ENCODE results near the gene TRERF1.
"Not testable (repeated sequence)": the region's sequence is repeated elsewhere in the genome, so short reads cannot be mapped to it uniquely, and the experiment has no call there.

TRERF1 gene

DNA sequence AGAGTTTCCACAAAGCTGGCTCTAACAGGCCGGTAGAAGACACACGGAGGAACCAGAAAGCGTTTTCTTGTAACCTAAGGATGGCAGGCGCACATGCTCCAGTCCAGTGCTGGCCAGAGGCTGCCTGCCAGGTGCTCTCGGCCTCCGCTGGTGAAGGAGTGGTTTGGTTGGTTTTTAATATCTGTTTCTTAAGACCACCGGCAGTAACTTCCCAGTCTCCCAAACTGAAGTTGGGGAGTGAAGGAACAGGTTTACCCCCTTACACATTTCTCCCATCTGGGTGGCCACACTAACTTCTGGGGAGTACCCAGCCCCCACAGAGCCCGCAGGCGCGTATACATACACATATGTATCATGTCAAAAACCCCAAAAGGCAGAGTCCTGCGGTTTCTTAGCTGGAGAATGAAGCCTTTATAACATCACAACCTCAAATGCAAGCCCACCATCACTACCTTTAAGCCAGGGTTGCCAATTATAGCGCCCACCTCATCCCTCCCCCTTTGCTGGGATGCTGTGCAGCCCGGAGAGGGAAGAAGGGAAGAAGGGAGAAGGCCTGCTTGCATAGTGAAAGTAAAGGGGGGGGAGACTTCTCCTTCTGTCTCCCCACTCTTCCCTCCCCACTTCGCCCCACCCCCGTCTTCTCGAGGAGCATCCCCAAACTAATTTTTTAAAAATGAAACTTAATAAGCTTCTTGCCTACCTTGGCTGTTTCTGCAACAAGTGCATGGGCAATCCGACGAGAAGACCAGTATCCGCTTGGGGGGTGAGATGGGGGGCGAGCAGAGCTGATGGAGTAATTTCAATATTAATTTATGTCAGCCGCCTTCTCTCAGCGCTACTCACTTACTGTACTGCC lies 1.0 kb downstream of the TRERF1 start:
- DNase-seq (ENCODE audit: low spot score): peak; percentile 62

DNA sequence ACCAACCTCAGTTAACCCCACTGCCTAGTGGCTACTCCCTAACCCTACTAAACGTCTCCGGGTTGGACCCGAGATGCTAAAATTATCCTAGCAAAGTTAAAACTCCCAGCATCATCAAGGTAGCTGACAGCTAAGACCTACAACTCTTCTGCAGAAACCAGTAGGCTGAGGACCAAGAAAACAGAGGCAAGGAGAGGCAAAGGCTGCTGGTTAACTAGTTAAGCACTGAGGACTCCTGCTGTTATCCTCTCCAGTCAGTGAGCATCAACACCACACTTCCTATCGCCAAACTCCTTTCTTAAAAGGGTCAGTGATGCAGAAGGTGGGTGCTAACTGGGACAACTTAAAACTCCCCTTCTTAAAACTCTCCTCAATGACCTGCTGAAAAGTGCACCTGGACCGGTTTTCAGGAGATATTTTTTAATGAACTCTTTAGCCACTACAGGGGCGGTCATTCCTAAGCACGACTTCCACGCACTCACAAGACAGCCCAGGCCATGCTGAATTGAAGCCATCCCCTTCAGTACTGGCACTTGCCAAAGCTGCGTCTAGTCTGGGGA lies 1.7 kb downstream of the TRERF1 start:
- DNase-seq (ENCODE audit: low spot score): no peak

DNA sequence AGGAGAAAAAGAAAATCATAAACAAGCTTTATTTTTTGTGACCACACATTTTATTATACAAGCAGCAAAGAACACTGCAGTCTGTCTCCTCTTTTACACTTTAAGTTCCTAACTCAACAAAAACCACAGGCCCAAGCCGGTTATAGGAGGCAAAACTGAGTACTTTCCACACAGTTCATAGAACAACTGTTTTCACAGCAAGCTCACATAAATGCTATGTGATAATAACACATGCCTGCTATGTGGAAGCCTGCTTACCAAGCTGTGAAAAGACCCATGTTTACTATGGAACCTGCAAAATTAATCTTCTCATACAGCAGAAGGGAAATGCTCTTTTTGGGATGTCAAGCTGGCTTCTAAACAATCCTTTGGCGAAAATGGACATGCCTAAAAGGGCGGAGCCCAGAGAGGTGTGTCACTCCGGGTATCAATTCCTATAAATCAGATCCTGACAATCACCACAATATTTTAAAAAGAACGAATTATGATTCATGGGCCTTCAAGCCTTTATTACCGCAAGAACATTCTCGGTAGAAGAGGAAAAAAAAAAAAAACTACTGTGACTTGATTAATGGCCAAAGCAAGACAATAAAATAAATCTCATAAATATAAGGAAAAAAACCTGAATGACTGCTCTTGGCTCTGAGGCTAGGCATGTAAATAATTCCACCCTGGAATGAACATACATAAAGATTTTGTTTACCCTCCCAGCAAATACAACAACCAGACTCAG lies 2.6 kb downstream of the TRERF1 start:
- DNase-seq (ENCODE audit: low spot score): no peak

DNA sequence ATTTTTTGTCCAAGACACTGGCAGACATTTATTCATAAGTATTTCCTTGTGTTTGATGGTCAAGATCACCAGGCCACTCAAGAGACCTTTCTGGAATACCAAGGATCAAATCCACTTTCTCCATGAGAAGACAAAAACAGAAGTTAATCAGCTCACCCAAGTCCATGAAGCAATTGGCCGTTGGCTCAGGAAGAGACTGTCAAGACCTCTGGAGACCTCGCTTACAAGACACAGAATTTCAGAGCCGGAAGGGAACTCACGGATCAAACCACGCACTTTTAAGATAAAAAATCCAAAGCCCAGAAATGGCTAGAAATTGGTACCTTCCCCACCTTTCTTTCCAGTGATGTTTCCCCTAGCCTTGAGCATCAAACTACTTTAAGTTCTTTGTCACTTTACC lies 3.3 kb downstream of the TRERF1 start:
- no peak for DNase-seq (ENCODE audit: low spot score)

DNA sequence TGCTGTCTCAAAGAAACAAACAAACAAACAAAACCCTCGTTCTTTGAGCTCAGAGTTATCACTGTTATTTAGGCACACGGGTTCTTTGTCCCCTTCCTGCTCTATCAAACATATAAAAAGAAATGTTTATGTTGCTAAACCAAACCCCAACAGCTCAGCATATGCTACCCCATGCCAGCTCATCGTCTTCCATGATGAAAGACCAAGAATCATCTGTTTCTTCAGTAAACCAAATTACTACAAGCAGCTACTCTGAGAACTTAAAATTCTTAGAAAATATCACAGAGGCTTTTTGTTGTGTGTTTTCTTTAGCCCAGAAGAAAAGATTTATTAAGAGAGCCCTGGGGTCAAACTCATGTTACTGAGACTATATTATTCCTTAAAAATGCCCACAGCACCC lies 4.7 kb downstream of the TRERF1 start:
- DNase-seq (ENCODE audit: low spot score): no peak

DNA sequence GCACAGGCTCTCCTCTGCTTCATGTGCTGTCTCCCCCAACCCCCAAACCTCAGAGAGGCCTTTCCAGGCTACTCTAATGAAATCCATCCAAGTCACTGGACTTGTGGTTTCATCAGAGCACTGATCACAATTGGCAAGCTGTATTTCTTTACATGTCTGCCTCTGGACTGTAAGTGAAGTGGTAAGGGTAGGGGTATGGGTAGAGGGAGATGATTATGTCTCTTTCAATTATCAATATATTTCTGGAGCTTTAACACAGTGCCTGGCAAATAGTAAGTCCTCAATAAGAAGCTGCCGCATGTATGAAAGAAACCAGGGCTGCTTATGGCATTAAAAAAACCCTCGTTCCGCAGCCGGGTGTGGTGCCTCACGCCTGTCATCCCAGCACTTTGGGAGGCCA lies 5.4 kb downstream of the TRERF1 start:
- no peak for DNase-seq (ENCODE audit: low spot score)

DNA sequence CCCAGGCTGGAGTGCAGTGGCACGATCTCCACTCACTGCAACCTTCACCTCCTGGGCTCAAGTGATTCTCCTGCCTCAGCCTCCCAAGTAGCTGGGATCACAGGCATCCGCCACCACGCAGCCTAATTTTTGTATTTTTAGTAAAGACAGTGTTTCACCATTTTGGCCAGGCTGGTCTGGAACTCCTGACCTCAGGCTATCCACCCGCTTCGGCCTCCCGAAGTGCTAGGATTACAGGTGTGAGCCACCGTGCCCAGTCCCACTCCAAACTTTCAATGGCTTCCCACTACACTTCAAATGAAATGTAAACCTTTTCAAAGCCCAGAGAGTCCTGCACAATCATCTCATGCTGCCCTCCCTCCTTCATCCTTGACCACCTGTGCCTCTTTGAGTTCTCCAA lies 5.8 kb downstream of the TRERF1 start:
- DNase-seq (ENCODE audit: low spot score): not testable (repeated sequence)

DNA sequence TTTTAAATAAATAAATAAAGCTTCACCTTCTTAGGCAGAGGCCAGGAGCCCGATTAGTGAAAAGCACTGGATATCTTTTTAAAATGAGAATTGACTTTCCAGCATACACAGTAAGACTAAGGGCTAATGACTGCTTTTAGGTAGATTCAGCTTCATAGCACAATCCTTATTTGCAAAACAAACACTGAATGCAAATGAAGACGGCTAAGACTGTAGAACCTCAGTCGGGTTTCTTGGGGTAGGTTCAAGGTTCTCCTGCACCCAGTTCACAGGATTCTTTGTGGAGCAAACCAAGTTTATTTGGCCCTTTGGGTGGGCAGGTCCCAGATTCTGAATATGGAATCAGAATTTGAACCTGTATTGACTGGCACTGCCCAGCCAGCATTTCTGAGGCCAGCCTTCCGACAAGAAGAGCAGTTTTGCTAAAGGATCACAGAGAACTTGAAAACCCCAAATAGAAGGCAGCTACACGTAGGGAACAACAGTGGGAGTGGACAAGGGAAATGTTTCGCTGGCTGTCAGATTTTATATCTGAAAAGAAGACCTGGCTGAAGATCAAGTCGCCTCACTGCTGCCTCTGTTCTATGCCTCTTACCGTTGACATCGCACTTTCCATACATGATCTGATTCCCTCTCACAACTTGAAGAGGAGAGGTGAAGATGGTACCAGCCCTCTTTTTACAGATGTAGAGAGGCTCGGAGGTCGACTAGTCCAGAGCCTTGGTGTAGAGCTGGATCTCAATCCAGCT lies 8.2 kb downstream of the TRERF1 start:
- DNase-seq (ENCODE audit: low spot score): no peak

DNA sequence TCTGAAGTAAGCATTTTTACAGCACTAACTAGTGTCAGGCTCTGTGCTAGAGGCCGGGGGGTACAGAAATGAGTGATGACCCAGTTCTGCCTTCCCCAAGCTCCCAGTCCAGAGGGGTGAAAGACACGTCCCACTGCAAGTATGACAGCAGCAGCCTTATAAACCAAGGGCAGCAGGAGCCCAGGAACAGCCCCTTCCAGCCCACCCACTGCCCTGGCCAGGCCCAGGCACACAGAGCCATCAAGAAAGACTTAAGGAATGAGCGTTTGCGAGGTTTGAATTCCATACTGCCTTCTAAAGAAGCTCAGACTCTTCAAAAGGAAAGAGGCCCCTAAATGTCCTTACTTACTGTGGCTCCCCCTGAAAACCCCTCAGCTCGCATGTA lies 10.0 kb downstream of the TRERF1 start:
- DNase-seq (ENCODE audit: low spot score): no peak

DNA sequence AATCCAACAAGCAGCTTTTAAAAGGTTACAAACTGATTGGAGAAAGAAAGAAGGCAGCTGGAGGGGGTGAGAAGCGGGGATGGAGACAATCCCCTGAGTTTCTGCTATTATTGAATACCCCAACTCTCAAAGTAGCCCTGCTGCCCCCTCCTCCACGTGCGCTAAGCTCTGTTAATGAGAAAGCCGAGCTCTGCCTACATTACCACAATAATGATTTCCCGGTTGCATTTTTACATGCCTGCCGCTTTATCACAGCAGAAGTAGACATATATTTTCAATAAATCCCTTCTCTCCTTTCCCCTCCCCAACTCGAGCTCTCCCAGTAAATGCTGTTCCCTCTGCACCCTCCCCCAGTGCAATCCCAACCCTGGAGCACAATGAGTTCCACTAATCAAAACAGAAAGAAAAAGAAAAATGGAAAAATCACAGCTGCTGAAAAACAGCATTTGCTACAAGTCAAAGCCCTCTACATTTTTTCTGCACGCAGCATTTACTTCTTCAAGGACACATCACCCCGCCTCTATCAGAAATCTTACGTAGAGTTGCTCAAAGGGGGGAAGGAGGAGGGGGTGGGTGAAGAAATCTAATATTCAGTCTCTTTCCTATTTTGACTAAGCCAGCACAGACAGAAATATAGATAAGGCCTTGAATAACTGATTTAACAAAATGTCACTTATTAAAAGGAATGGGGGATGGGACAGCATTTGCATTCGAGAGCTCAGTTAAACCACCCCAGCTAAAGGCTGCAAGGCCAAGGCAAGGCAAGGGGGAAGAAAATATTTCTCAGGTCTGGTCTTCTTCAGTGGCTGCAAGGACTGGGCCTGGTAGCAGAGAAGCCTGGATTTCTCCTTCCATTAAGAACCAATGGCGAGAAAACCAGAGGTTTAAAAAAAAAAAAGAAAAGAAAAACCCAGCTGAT lies 10.7 kb downstream of the TRERF1 start:
- no peak for DNase-seq (ENCODE audit: low spot score)

DNA sequence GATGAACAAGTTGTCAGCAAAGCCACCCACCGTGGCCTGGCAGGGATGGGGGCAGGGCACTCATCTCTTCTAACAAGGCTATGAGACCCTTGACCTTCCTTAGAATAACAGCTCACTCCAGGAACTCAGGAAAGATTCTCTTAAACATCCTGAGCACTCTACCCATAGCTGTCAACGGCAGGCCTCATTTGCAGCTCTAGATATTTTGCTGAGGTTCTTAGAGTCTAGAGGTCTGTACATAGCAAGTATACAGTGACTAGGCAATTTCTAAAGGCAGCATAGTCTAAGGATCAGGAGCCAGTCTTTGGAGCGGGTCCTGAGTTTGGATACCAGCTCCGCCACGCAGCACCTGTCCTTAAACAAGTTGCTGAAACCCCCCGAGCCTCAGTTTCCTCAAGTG lies 11.7 kb downstream of the TRERF1 start:
- no peak for DNase-seq (ENCODE audit: low spot score)

DNA sequence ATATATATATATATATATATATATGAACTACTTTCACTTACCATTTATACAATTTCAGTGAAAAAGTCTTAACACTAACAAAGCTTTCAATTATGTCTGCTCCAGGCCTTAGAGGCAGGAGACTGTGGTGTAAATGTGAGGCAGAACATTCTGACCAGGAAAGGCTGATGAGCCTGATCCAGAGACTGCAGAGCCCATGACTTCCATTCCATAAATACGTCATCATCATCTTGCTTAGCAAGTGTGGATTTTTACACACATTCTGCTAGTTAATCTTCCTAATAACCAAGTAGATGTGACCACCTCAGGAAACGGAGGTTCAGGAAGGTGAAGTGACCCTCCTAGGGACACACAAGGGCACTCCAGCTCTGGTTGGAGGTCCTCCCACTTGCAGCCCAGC lies 14.9 kb downstream of the TRERF1 start:
- no peak for DNase-seq (ENCODE audit: low spot score)

DNA sequence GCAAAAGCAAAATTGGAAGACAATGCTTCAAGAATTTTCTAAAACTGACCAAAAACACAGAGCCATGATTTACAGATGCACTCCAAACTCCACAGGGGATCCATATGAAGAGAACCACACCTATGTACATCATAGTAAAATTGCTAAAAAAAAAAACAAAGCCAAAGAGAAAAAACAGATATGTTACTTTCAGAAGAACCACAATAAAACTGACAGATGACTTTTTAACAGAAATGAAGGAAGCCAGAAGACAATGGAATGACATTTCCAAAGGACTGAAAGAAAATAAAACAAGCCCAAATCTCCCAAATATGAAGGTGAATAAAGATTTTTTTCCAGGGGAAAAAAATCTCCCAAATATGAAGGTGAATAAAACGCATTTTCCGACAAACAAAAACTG lies 17.5 kb downstream of the TRERF1 start:
- DNase-seq (ENCODE audit: low spot score): no peak

DNA sequence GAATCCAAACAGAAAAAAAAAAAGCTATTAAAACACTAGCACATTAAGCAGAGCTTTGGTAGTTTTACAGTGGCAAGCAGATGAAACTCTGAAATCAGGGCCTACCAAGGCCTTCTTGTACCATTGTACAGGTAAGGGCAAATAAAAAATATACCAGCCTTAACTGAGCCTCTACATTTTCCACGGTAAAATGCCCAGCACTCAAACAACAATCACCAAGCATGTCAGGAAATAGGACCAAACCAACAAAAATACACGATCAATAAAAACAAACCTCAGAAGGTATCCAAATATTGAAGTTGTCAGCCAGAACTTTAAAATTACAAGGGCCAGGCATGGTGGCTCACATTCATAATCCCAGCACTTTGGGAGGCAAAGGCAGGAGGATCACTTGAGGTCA lies 18.3 kb downstream of the TRERF1 start:
- no peak for DNase-seq (ENCODE audit: low spot score)

DNA sequence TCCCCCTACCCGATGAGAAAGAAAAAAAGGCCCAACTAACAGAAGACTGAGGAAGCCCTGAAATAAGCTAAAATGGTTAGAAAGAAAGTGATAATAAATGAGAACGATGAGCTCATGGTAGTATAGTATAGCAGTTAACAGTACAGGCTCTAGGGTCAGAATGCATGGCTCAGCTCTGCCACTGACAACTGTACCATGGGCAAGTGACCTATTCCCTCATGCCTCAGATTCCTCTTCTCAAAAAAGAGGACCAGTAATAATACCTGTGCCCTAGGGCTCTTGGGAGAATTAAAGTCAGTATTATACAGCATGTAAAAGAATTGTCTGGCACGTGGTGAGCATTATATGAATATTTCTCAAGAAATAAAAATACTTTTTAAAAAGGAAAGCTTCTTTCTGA lies 19.8 kb downstream of the TRERF1 start:
- no peak for DNase-seq (ENCODE audit: low spot score)

DNA sequence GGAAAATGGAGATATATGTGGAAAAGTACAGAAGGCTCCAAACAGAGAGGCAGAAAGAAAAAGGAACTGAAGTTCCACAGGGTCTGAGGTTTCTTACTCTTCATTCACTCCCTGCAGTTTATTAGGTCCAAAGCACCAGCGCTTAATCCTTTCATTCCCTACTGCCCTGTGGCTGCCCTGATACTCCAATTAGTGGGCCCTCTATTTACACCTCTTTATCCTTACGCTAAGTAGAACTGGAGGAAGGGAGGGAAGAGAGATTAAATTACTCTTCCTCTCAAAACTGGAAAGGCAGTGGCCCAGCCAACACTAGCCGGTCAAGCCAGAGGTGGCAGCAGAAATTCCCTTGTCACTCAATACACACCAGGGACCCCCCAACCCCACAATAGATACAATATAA lies 20.4 kb downstream of the TRERF1 start:
- DNase-seq (ENCODE audit: low spot score): no peak

DNA sequence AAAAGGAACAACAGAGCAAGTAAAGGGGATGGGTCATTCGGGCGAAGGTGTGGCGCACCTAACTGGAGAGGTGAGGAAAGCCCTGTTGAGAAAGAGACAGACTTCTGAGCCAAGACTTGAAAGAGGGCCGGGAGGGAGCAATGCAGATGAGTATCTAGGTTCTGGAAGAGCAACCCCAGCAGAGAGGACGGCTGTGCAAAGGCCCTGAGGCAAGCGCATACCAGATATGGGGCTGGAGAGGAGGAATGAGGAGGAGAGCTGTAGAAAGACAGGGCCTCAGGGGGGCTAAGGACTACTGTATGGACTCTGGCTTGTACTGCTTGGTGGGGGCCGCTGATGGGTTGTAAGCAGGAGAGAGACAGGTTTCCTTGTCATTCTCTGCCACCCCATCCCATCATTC lies 21.9 kb downstream of the TRERF1 start:
- no peak for DNase-seq (ENCODE audit: low spot score)

DNA sequence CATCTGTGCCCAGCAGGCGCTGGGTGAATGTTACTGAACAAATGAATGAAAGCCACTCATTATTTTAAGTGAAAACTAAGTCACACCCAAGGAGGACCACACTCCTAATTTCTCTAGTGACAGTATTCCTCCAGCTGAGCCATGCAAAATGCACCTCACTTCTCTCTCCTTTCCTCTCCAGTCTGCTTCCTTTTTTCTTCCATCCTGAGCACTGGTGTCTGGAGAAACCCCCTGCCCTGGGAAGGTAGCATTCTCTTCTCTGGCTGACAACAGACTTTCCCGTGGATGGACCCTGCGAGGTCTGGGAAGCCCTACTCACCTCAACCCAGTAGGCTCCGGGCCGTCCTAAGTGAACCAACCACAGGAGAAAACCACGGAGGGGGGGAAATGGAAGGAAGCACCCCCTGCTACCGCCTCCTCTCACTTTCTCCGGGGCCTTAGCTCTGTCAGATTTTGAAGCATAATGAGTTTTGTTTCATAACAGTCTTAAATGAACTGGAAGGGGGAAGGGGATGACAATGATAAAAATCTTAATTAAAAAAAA lies 22.6 kb downstream of the TRERF1 start:
- DNase-seq (ENCODE audit: low spot score): no peak

DNA sequence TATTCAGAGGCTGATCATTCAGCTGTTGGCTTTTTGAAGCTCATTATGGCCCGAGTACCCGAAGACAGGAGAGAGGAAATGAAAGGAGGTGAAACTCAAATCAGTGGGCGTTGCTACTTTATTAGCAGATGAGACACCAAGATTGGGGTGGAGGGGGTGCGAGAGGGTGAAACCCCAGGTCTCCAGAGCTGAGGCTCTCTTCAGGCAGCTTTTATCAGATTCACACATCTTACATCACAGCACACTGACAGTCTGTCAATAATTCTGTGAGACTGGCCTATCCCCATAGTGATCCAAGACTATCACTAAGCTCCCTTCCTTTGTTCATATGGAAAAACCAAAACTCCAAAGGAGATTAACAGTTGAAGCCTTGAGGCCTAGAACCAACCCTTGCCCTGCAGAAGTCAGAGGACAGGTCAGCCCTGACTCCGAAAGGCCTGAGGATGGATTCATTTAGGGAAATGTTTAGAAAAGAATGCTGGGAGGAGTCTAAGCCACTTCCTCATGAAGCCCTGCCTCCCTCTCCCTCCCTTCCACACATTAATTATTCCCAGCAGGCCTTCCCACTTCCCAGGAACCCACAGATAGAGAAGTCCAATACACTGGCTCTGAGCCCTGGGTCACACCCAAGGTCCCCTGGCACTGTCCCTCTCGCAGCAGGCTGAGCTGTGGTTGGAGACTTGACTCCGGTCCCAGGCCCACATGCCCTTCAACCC lies 23.2 kb downstream of the TRERF1 start:
- no peak for DNase-seq (ENCODE audit: low spot score)

DNA sequence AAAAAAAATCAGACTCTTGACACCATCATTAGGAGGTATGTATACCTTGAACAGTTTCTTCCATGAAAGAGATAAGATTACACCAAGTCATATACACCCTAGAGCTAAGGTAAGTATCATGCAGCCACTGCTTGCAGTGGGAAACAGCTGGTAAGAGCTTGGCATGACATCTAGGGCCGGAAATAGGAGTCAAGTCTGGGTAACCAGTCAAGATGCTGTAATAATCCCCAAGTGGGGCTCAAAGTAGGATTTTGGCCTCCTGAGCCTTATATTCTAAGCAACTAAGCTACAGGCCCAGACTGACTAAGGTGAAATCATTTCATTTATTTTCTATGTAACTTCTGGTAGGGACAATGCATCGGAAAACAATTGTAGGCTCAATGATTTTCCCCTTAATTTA lies 23.9 kb downstream of the TRERF1 start:
- DNase-seq (ENCODE audit: low spot score): no peak

DNA sequence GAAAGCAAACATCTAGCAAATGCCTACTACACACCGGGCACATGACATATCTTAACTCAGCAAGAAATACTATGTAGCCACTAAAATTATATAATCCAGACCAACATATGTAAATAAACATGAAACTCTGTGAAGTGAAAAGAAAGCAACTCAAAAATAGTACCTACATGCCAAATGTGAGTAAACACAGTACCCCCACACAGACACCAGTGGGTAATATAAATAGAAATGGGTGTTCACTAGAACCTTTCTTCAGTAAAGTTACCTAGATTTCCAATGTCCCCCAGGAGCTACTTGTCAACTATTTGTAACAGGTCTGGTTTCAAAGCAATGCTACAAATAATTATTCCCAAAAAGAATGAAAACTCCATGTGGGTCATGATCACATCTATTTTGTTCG lies 25.5 kb downstream of the TRERF1 start:
- no peak for DNase-seq (ENCODE audit: low spot score)
